ENCODE measurements around the gene NCOA3. TPM values are rescaled to one million over a fixed set of nuclear protein-coding genes. Genes with fewer than 3 reads are reported as not detected.

Gene NCOA3
- polyA plus RNA-seq, 1 of the 3 experiments (the other 2 are of a cell fraction): 5.8 TPM

GRCh38 chr20:47675190-47676142, 173.8 kb downstream of the NCOA3 start:
- Histone ChIP-seq H3K79me2 (ENCODE audit: insufficient read depth) (no peaks in the 10 kb centered on the region), H4K20me1 (ENCODE audit: insufficient read depth) (no peaks in the 10 kb centered on the region), H3K9ac (no peak overlapping the region), H3K9me3 (no peaks in the 10 kb centered on the region), H2AFZ (ENCODE audit: low read depth) (no peak overlapping the region), H3K27me3 (ENCODE audit: insufficient read depth) (no peaks in the 10 kb centered on the region), H3K4me1 (ENCODE audit: control insufficient read depth in 1 of 2, insufficient read depth in 2 of 2, low read depth in 1 of 2, low read length in 1 of 2) (no peaks in the 10 kb centered on the region; a peak in 1 of 4 replicates), H3K9me2 (no peaks in the 10 kb centered on the region), H3K36me3 (replicated peaks in 1 of 2; ENCODE audit: control insufficient read depth in 1 of 2, insufficient read depth in 2 of 2, low read length in 1 of 2) (peaks cover 0 to 5% of the 10 kb centered on the region in 2 experiments), H3K4me2 (no peak overlapping the region), H3F3A (replicated peaks; ENCODE audit: insufficient read depth) (no peaks in the 10 kb centered on the region), H3K27ac (ENCODE audit: low read depth in 2 of 2, low read length in 1 of 2) (no peak overlapping the region), H3K4me3 (ENCODE audit: low read depth in 2 of 2, low read length in 1 of 2) (no peak overlapping the region)
- ChIA-PET CTCF (interaction anchor here (0.7 to 24.9 kb wide), 6 partner anchors 12 to 948 kb away, joined by 3 to 437 read pairs (median 5); no protein-coding TSS in a partner anchor), POLR2A (no interaction called here)
- 93% methylated on average over 15 of the region's 16 CpGs for WGBS (ENCODE audit: low lambda C conversion rate)
- DNase-seq: no peak
- TF ChIP-seq SIN3A (IDR thresholded peaks at IDR 0.05; ENCODE audit: borderline replicate concordance, low read depth, low read length) (no peak), TAF1 (IDR thresholded peaks at IDR 0.05; ENCODE audit: borderline replicate concordance, low read depth, low read length) (no peak), PBX3 (IDR thresholded peaks at IDR 0.05) (no peak), FOXJ3 (CRISPR knock-in tag; IDR thresholded peaks at IDR 0.05) (no peak), SMC3 (IDR thresholded peaks at IDR 0.05; ENCODE audit: low read depth, low read length) (no peak), POLR2AphosphoS5 (IDR thresholded peaks at IDR 0.05; ENCODE audit: low read depth, low read length) (no peak), FOSL2 (IDR thresholded peaks at IDR 0.05; ENCODE audit: borderline replicate concordance, low read depth) (no peak), EP300 (IDR thresholded peaks at IDR 0.05; ENCODE audit: borderline replicate concordance in 1 of 2, low read depth in 1 of 2, low read length in 1 of 2) (no peak), ELF1 (IDR thresholded peaks at IDR 0.05) (no peak), GABPA (IDR thresholded peaks at IDR 0.05; ENCODE audit: low read depth) (no peak), RFX5 (IDR thresholded peaks at IDR 0.05; ENCODE audit: low read length) (no peak), REST (IDR thresholded peaks at IDR 0.05; ENCODE audit: low read depth, low read length) (no peak), RXRA (IDR thresholded peaks at IDR 0.05; ENCODE audit: borderline replicate concordance, low read depth) (no peak), NRF1 (IDR thresholded peaks at IDR 0.05; ENCODE audit: low read depth, low read length) (no peak), RCOR1 (IDR thresholded peaks at IDR 0.05; ENCODE audit: low read length) (no peak), MXI1 (IDR thresholded peaks at IDR 0.05; ENCODE audit: low read depth, low read length) (no peak), FOXM1 (IDR thresholded peaks at IDR 0.05; ENCODE audit: low read depth) (no peak)
- TF ChIP-seq, protein P1, sequence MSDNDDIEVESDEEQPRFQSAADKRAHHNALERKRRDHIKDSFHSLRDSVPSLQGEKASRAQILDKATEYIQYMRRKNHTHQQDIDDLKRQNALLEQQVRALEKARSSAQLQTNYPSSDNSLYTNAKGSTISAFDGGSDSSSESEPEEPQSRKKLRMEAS (IDR thresholded peaks at IDR 0.05; ENCODE audit: low read depth): no peak

Measured in SK-N-SH (cell line).